ENCODE measurements around the gene KLHDC9. TPM values are rescaled to one million over a fixed set of nuclear protein-coding genes. Genes with fewer than 3 reads are reported as not detected.

The KLHDC9 gene
- total RNA-seq, 6 experiments from 2014 or later: 1.4 to 6.8 (median 2.9) TPM

DNA sequence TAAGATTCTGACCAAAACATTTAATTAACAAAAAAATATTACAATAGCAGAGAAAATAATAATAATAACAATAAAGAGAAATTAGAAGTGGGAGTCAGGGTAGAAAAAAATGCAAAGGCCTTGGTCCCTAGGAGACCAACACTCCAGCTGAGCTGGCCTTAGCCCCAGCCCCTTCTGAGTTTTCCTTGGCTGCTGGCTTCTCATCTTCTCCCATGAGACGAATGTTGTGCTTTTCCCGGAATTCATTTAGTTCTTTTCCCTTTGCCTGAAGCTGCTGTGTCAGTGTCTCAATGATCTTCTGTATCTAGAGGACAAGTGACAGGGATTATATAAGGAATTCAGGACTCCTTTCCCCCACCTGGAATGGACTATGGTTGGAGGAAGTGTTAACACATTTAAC is 2.4 kb downstream of the KLHDC9 start:
- ATAC-seq (no peak), DNase-seq (no peak)
- Histone ChIP-seq H3K9me3 (no peaks in the 10 kb centered on the region), H3K4me3 (no peak overlapping the region), H3K27me3 (no peaks in the 10 kb centered on the region), H3K27ac (no peak overlapping the region), H3K4me1 (peaks cover 0 to 11% (median 2%) of the 10 kb centered on the region in 4 donors), H3K36me3 (peaks cover 0 to 26% (median 12%) of the 10 kb centered on the region in 4 donors)
- WGBS (ENCODE audit: insufficient coverage, low coverage, low lambda C conversion rate, missing lambda C conversion rate): 76% methylated on average over 2 of the region's 2 CpGs
- no peak for TF ChIP-seq POLR2A (IDR thresholded peaks at IDR 0.05)
- TF ChIP-seq, protein P1, sequence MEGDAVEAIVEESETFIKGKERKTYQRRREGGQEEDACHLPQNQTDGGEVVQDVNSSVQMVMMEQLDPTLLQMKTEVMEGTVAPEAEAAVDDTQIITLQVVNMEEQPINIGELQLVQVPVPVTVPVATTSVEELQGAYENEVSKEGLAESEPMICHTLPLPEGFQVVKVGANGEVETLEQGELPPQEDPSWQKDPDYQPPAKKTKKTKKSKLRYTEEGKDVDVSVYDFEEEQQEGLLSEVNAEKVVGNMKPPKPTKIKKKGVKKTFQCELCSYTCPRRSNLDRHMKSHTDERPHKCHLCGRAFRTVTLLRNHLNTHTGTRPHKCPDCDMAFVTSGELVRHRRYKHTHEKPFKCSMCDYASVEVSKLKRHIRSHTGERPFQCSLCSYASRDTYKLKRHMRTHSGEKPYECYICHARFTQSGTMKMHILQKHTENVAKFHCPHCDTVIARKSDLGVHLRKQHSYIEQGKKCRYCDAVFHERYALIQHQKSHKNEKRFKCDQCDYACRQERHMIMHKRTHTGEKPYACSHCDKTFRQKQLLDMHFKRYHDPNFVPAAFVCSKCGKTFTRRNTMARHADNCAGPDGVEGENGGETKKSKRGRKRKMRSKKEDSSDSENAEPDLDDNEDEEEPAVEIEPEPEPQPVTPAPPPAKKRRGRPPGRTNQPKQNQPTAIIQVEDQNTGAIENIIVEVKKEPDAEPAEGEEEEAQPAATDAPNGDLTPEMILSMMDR (IDR thresholded peaks at IDR 0.05): no peak
- intact Hi-C loops (cut with DNase I): no loop called here

DNA sequence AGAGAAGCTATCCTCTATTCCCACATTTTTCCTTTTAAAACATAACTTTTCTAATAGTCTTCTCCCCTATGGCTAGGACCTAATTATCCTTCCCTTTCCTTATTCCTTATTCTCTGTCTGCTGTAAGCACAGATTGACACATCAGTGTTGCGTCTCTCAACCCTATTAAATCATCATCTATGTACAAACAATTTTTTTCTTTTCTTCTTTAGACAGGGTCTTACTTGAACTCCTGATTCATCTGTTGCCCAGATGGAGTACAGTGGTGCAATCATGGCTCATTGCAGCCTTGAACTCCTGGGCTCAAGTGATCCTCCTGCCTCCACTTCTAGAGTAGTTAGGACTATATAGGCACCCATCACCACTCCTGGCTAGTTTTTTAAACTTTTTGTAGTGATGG is 8.3 kb downstream of the KLHDC9 start:
- Histone ChIP-seq H3K27ac (no peak overlapping the region), H3K4me3 (no peak overlapping the region), H3K4me1 (no peaks in the 10 kb centered on the region), H3K9me3 (no peaks in the 10 kb centered on the region), H3K36me3 (peaks cover 0 to 10% (median 7%) of the 10 kb centered on the region in 4 donors), H3K27me3 (no peaks in the 10 kb centered on the region)
- 100% methylated on average over 1 of the region's 1 CpG for WGBS (ENCODE audit: insufficient coverage, low coverage, low lambda C conversion rate, missing lambda C conversion rate)
- ATAC-seq: no peak
- intact Hi-C loops (cut with DNase I): no loop called here
- DNase-seq: no peak
- TF ChIP-seq, protein P1 (IDR thresholded peaks at IDR 0.05): no peak
- TF ChIP-seq POLR2A (IDR thresholded peaks at IDR 0.05): no peak

DNA sequence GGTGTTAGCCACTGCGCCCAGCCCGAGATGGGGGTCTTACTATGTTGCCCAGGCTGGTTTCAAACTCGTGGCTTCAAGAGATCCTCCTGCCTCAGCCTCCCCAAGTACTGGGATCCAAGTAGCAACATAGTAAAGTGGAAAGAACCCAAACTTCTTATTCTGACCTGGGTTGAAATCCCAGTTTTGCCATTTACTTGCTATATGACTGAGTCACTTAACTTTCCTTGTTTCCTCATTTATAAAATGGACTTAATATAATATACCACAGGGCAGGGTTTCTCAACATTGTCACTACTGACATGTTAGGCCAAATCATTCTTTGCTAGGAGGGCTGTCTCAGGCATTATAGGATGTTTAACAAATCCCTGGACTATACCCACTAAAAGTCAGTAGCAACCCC is 13.0 kb downstream of the KLHDC9 start:
- ATAC-seq (no peak), DNase-seq (no peak)
- Histone ChIP-seq H3K9me3 (no peaks in the 10 kb centered on the region), H3K4me3 (no peak overlapping the region), H3K4me1 (peaks cover 0 to 24% (median 6%) of the 10 kb centered on the region in 4 donors), H3K27ac (no peak overlapping the region), H3K36me3 (no peaks in the 10 kb centered on the region), H3K27me3 (no peaks in the 10 kb centered on the region)
- intact Hi-C loops (cut with DNase I): no loop called here
- no CpG with 5 or more reads among the region's 3 CpGs for WGBS (ENCODE audit: insufficient coverage, low coverage, low lambda C conversion rate, missing lambda C conversion rate)
- TF ChIP-seq, protein P1 (IDR thresholded peaks at IDR 0.05): no peak
- no peak for TF ChIP-seq POLR2A (IDR thresholded peaks at IDR 0.05)

DNA sequence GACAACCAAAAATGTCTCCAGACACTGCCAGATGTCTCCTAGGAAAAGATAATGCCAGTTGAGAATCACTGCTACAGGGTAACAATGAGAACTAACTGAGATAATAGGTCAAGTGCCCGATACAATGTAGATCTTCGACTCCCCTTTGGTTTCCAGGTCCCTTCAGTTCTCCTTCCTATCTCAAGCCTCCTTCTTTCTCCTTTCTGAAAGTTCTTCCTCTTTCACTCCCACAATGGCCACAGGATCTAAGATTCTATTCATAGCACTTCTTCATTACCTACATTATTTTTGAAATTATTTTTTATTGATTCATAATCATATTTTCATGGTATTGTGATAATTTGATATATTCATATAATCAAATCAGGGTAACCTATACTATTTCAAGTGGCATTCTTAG is 13.4 kb downstream of the KLHDC9 start:
- no peak for ATAC-seq
- 79% methylated on average over 2 of the region's 2 CpGs for WGBS (ENCODE audit: insufficient coverage, low coverage, low lambda C conversion rate, missing lambda C conversion rate)
- H3K36me3 ChIP-seq: no peaks in the 10 kb centered on the region

More for the DNA sequence above, 13.4 kb downstream of the KLHDC9 start:
- no peaks in the 10 kb centered on the region for H3K9me3 ChIP-seq
- DNase-seq: no peak
- TF ChIP-seq, protein P1 (IDR thresholded peaks at IDR 0.05): no peak
- no peak for TF ChIP-seq POLR2A (IDR thresholded peaks at IDR 0.05)
- H3K27me3 ChIP-seq: no peaks in the 10 kb centered on the region
- H3K27ac ChIP-seq: no peak overlapping the region
- H3K4me1 ChIP-seq: peaks cover 0 to 27% (median 8%) of the 10 kb centered on the region in 4 donors
- H3K4me3 ChIP-seq: no peak overlapping the region
- intact Hi-C loops (cut with DNase I): no loop called here

Measured in right lobe of liver (tissue), 6 donors.